ENCODE measurements around the gene ARHGEF18.
A peak's percentile ranks its signal among the peaks of the same experiment; 100 is the strongest.
"Not testable (repeated sequence)": the region's sequence is repeated elsewhere in the genome, so short reads cannot be mapped to it uniquely, and the experiment has no call there.

ARHGEF18 gene

DNA sequence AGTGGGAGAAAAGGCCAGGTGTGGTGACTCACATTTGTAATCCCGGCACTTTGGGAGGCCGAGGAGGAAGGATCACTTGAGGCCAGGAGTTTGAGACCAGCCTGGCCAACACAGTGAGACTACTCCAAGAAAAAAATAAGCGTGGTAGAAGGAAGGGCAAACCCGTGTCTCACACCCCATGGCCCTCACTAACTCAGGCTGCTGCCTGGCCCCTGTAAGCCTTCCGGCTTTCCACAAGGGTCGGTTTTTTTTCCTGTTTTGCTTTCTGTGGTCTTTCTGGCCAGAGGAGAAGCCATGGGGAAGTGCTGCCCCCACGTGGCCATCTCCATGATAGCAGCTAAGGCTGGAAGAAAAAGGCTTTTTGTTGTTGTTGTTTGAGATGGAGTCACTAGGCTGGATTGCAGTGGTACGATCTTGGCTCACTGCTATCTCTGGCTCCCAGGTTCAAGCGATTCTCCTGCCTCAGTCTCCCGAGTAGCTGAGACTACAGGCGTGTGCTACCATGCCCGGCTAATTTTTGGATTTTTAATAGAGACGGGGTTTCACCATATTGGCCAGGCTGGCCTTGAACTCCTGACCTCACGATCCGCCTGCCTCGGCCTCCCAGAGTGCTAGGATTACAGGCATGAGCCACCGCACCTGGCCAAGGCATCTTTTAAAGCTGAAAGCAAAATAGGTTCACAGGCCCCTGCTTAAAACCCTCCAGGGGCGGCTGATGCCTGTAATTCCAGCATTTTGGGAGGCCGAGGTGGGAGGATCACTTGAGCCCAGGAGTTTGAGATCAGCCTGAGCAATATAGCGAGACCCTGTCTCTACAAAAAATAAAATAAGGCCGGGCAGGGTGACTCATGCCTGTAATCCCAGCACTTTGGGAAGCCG lies 7.5 kb upstream of the ARHGEF18 start:
- Histone ChIP-seq H3F3A (ENCODE audit: control insufficient read depth, insufficient read depth) (peaks cover 56% of the 10 kb centered on the region), H3K27ac (ENCODE audit: low read depth, low read length) (peak overlapping the region; percentile 99), H3K4me2 (ENCODE audit: low read length) (peak overlapping the region; percentile 69)

DNA sequence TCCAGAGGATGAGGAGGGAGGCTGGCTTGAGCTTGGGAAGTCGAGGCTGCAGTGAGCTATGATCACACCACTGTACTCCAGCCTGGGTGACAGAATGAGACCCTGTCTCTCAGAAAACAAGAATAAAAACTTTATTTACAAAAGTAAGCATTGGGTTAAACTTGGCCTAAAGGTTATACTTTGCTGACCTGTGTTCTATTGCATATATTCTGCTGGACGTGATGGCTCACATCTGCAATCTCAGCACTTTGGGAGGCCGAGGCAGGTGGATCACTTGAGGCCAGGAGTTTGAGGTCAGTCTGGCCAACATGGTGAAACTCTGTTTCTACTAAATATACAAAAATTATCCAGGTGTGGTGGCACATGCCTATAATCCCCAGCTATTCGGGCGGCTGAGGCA lies 6.6 kb upstream of the ARHGEF18 start:
- no peaks in the 10 kb centered on the region for H3K9me2 ChIP-seq (replicated peaks; ENCODE audit: control insufficient read depth, low read length)
- no peak overlapping the region for H3K4me2 ChIP-seq (ENCODE audit: low read length)
- peaks cover 57% of the 10 kb centered on the region for H3F3A ChIP-seq (ENCODE audit: control insufficient read depth, insufficient read depth)
- H3K36me3 ChIP-seq (ENCODE audit: control insufficient read depth, low read length) = peaks cover under 1% of the 10 kb centered on the region
- no peak for TF ChIP-seq EZH2phosphoT487 (IDR thresholded peaks at IDR 0.05; ENCODE audit: borderline replicate concordance, low read length)
- TF ChIP-seq, protein P1, sequence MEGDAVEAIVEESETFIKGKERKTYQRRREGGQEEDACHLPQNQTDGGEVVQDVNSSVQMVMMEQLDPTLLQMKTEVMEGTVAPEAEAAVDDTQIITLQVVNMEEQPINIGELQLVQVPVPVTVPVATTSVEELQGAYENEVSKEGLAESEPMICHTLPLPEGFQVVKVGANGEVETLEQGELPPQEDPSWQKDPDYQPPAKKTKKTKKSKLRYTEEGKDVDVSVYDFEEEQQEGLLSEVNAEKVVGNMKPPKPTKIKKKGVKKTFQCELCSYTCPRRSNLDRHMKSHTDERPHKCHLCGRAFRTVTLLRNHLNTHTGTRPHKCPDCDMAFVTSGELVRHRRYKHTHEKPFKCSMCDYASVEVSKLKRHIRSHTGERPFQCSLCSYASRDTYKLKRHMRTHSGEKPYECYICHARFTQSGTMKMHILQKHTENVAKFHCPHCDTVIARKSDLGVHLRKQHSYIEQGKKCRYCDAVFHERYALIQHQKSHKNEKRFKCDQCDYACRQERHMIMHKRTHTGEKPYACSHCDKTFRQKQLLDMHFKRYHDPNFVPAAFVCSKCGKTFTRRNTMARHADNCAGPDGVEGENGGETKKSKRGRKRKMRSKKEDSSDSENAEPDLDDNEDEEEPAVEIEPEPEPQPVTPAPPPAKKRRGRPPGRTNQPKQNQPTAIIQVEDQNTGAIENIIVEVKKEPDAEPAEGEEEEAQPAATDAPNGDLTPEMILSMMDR (IDR thresholded peaks at IDR 0.05; ENCODE audit: low read depth, low read length, poor library complexity, severe bottlenecking) = no peak
- H4K20me1 ChIP-seq (ENCODE audit: control insufficient read depth, insufficient read depth, low read depth, low read length) = no peaks in the 10 kb centered on the region
- 0 out of 2 replicates have a peak overlapping the region, but pooled peaks have one; percentile 24 for H3K27ac ChIP-seq (ENCODE audit: low read depth, low read length)
- no peaks in the 10 kb centered on the region; the same call in 1 of the 2 replicates for H3K79me2 ChIP-seq (ENCODE audit: control insufficient read depth, low read length)
- H3K9me3 ChIP-seq (ENCODE audit: control insufficient read depth, insufficient read depth, low read length) = no peaks in the 10 kb centered on the region
- H3K4me3 ChIP-seq (ENCODE audit: low read length) = no peak overlapping the region
- H3K4me1 ChIP-seq (ENCODE audit: control insufficient read depth, low read length) = peaks cover 97% of the 10 kb centered on the region
- no peaks in the 10 kb centered on the region for H3K27me3 ChIP-seq (ENCODE audit: control insufficient read depth, low read length)

More for the DNA sequence above, 7.5 kb upstream of the ARHGEF18 start:
- H3K9me2 ChIP-seq (replicated peaks; ENCODE audit: control insufficient read depth, low read length) = no peaks in the 10 kb centered on the region
- H3K4me3 ChIP-seq (ENCODE audit: low read length) = peak overlapping the region; percentile 48
- H3K4me1 ChIP-seq (ENCODE audit: control insufficient read depth, low read length) = peaks cover 97% of the 10 kb centered on the region
- H3K79me2 ChIP-seq (ENCODE audit: control insufficient read depth, low read length) = no peaks in the 10 kb centered on the region
- TF ChIP-seq, protein P1 (IDR thresholded peaks at IDR 0.05; ENCODE audit: low read depth, low read length, poor library complexity, severe bottlenecking) = peak; percentile 91
- no peak for TF ChIP-seq EZH2phosphoT487 (IDR thresholded peaks at IDR 0.05; ENCODE audit: borderline replicate concordance, low read length)
- H3K27me3 ChIP-seq (ENCODE audit: control insufficient read depth, low read length) = no peaks in the 10 kb centered on the region
- H3K36me3 ChIP-seq (ENCODE audit: control insufficient read depth, low read length) = peaks cover 4% of the 10 kb centered on the region; the same call in 1 of the 2 replicates
- H4K20me1 ChIP-seq (ENCODE audit: control insufficient read depth, insufficient read depth, low read depth, low read length) = no peaks in the 10 kb centered on the region
- H3K9me3 ChIP-seq (ENCODE audit: control insufficient read depth, insufficient read depth, low read length) = no peaks in the 10 kb centered on the region

DNA sequence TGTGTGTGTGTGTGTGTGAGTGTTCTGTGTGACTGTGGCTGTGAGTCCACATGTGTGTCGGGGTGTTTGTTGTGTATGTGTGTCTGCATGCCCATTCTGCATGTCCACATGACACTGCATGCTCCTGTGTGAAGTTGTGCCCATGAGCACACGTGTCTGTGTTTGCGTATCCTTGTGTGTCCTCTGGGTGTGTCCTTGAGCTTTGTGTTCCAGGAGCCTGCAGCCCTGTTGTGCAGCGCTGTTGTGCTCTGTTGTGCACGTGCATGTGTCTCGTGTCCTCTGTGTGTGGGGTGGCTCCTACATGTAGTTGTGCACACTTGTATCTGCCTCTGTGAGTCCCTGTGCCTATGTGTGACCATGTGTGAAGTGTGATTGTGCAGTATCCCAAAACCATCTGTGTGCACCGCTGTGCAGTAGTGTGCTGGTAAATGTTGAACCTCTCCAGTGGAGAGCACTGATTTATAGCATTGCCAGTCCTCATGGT lies 2.2 kb upstream of the ARHGEF18 start:
- peaks cover 26% of the 10 kb centered on the region for H3K36me3 ChIP-seq (ENCODE audit: control insufficient read depth, low read length)
- H3K27me3 ChIP-seq (ENCODE audit: control insufficient read depth, low read length) = no peaks in the 10 kb centered on the region
- H3K9me3 ChIP-seq (ENCODE audit: control insufficient read depth, insufficient read depth, low read length) = no peaks in the 10 kb centered on the region
- H3F3A ChIP-seq (ENCODE audit: control insufficient read depth, insufficient read depth) = peaks cover 47% of the 10 kb centered on the region
- H4K20me1 ChIP-seq (ENCODE audit: control insufficient read depth, insufficient read depth, low read depth, low read length) = no peaks in the 10 kb centered on the region
- H3K4me1 ChIP-seq (ENCODE audit: control insufficient read depth, low read length) = peaks cover 79% of the 10 kb centered on the region
- H3K4me3 ChIP-seq (ENCODE audit: low read length) = peak overlapping the region; percentile 73
- TF ChIP-seq EZH2phosphoT487 (IDR thresholded peaks at IDR 0.05; ENCODE audit: borderline replicate concordance, low read length) = no peak
- TF ChIP-seq, protein P1 (IDR thresholded peaks at IDR 0.05; ENCODE audit: low read depth, low read length, poor library complexity, severe bottlenecking) = peak; percentile 31
- H3K27ac ChIP-seq (ENCODE audit: low read depth, low read length) = peak overlapping the region; percentile 98
- H3K79me2 ChIP-seq (ENCODE audit: control insufficient read depth, low read length) = peaks cover 38% of the 10 kb centered on the region
- H3K4me2 ChIP-seq (ENCODE audit: low read length) = peak overlapping the region; percentile 79
- H3K9me2 ChIP-seq (replicated peaks; ENCODE audit: control insufficient read depth, low read length) = no peaks in the 10 kb centered on the region

DNA sequence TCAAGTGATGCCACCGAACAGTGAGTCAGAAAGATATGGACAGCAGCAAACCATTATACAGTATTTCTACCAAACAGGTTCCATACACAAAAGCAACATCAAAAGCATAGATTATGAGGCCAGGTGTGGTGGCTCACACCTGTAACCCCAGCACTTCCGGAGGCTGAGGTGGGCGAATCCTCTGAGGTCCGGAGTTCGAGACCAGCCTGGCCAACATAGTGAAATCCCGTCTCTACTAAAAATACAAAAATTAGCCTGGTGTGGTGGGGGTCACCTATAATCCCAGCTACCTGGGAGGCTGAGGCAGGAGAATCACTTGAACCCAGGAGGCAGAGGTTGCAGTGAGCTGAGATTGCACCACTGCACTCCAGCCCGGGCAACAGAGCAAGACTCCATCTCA lies 1.7 kb upstream of the ARHGEF18 start:
- Histone ChIP-seq H3K79me2 (ENCODE audit: control insufficient read depth, low read length) (peaks cover 43% of the 10 kb centered on the region), H3F3A (ENCODE audit: control insufficient read depth, insufficient read depth) (peaks cover 47% of the 10 kb centered on the region), H3K27ac (ENCODE audit: low read depth, low read length) (peak overlapping the region; percentile 98), H3K4me1 (ENCODE audit: control insufficient read depth, low read length) (peaks cover 80% of the 10 kb centered on the region), H3K4me3 (ENCODE audit: low read length) (peak overlapping the region; percentile 73), H3K4me2 (ENCODE audit: low read length) (peak overlapping the region; percentile 79), H3K36me3 (ENCODE audit: control insufficient read depth, low read length) (peaks cover 31% of the 10 kb centered on the region)
- not testable (repeated sequence) for H4K20me1 ChIP-seq (ENCODE audit: control insufficient read depth, insufficient read depth, low read depth, low read length); H3K27me3 ChIP-seq (ENCODE audit: control insufficient read depth, low read length); H3K9me3 ChIP-seq (ENCODE audit: control insufficient read depth, insufficient read depth, low read length); H3K9me2 ChIP-seq (replicated peaks; ENCODE audit: control insufficient read depth, low read length)
